GM18499 (cell line): ENCODE results near the gene DPM3.
"Not testable (repeated sequence)": the region's sequence is repeated elsewhere in the genome, so short reads cannot be mapped to it uniquely, and the experiment has no call there.

Source experiments
- ATAC-seq: cut with Tn5 transposase; IDR thresholded peaks from one replicate; pipeline ENCODE4 v1.9.1; 2021; ENCODE audit warnings: moderate number of reproducible peaks; ENCODE audit not compliant: insufficient read depth, unreplicated experiment

DPM3 gene

GRCh38 chr1:155162631-155163030 is 22.3 kb upstream of the DPM3 start:
- not testable (repeated sequence) for ATAC-seq

GRCh38 chr1:155160128-155160527 is 19.8 kb upstream of the DPM3 start:
- ATAC-seq = no peak

GRCh38 chr1:155158991-155159390 is 18.7 kb upstream of the DPM3 start:
- ATAC-seq = no peak

GRCh38 chr1:155155996-155156643 is 15.8 kb upstream of the DPM3 start:
- ATAC-seq = not testable (repeated sequence)

GRCh38 chr1:155145491-155145890 is 5.2 kb upstream of the DPM3 start:
- ATAC-seq = no peak

- ATAC-seq = no peak
Measured at GRCh38 chr1:155141749-155142148, 1.4 kb upstream of the DPM3 start.

- no peak for ATAC-seq
Measured at GRCh38 chr1:155140630-155140953, 261 bp upstream of the DPM3 start.

- ATAC-seq = no peak
Measured at GRCh38 chr1:155137154-155137949, 3.0 kb downstream of the DPM3 start.

GRCh38 chr1:155136748-155137147 is 3.6 kb downstream of the DPM3 start:
- ATAC-seq = no peak

GRCh38 chr1:155135415-155136028 is 4.8 kb downstream of the DPM3 start, which contains the start of gene SLC50A1:
TSS of gene SLC50A1 (plus strand) at chr1:155135852. CDS start at chr1:155135912, 60 bp downstream.
- no peak for ATAC-seq

- no peak for ATAC-seq
Measured at GRCh38 chr1:155134880-155135414, 5.4 kb downstream of the DPM3 start.

- no peak for ATAC-seq
Measured at GRCh38 chr1:155134322-155134721, 6.0 kb downstream of the DPM3 start.

GRCh38 chr1:155133799-155134281 is 6.5 kb downstream of the DPM3 start:
- ATAC-seq = no peak

GRCh38 chr1:155131856-155132255 is 8.5 kb downstream of the DPM3 start:
- ATAC-seq = no peak

GRCh38 chr1:155131285-155131684 is 9.0 kb downstream of the DPM3 start:
- ATAC-seq = no peak

- ATAC-seq = no peak
Measured at GRCh38 chr1:155130272-155131006, 9.9 kb downstream of the DPM3 start.

- ATAC-seq = no peak
Measured at GRCh38 chr1:155128755-155129473, 11.4 kb downstream of the DPM3 start.

GRCh38 chr1:155127967-155128754 is 12.2 kb downstream of the DPM3 start:
- ATAC-seq = no peak
